ENCODE measurements around the gene PNPLA1. TPM values are rescaled to one million over a fixed set of nuclear protein-coding genes. Genes with fewer than 3 reads are reported as not detected.
A peak's percentile ranks its signal among the peaks of the same experiment; 100 is the strongest.

The PNPLA1 gene
- total RNA-seq, 1 donor from 2014 or later: 0.26 TPM

GRCh38 chr6:36314221-36315014, 44.6 kb downstream of the PNPLA1 start:
- no peak for FAIRE-seq
- no peaks in the 10 kb centered on the region for H3K36me3 ChIP-seq (ENCODE audit: control insufficient read depth, insufficient read depth, low read length)
- H3K27me3 ChIP-seq (ENCODE audit: control insufficient read depth, insufficient read depth, low read length): no peaks in the 10 kb centered on the region
- no peak for TF ChIP-seq CTCF (IDR thresholded peaks at IDR 0.05; ENCODE audit: insufficient read depth, low read length, severe bottlenecking)
- DNase-seq (ENCODE audit: low read depth): peak; percentile 95
- no peak overlapping the region for H3K4me3 ChIP-seq (ENCODE audit: low read depth, low read length)

- H3K27me3 ChIP-seq (ENCODE audit: control insufficient read depth, insufficient read depth, low read length): no peaks in the 10 kb centered on the region
- TF ChIP-seq CTCF (IDR thresholded peaks at IDR 0.05; ENCODE audit: insufficient read depth, low read length, severe bottlenecking): no peak
- DNase-seq (ENCODE audit: low read depth) (no peak), FAIRE-seq (no peak)
- H3K36me3 ChIP-seq (ENCODE audit: control insufficient read depth, insufficient read depth, low read length): no peaks in the 10 kb centered on the region
- no peak overlapping the region for H3K4me3 ChIP-seq (ENCODE audit: low read depth, low read length)
Observed at GRCh38 chr6:36315921-36316320, 46.1 kb downstream of the PNPLA1 start.

GRCh38 chr6:36317623-36318022, 47.8 kb downstream of the PNPLA1 start:
- no peaks in the 10 kb centered on the region for H3K36me3 ChIP-seq (ENCODE audit: control insufficient read depth, insufficient read depth, low read length)
- H3K27me3 ChIP-seq (ENCODE audit: control insufficient read depth, insufficient read depth, low read length): no peaks in the 10 kb centered on the region
- TF ChIP-seq CTCF (IDR thresholded peaks at IDR 0.05; ENCODE audit: insufficient read depth, low read length, severe bottlenecking): no peak
- DNase-seq (ENCODE audit: low read depth) (no peak), FAIRE-seq (no peak)
- no peak overlapping the region for H3K4me3 ChIP-seq (ENCODE audit: low read depth, low read length)

- H3K4me3 ChIP-seq (ENCODE audit: low read depth, low read length): no peak overlapping the region
- FAIRE-seq: no peak
- no peak for DNase-seq (ENCODE audit: low read depth)
- H3K36me3 ChIP-seq (ENCODE audit: control insufficient read depth, insufficient read depth, low read length): no peaks in the 10 kb centered on the region
- no peaks in the 10 kb centered on the region for H3K27me3 ChIP-seq (ENCODE audit: control insufficient read depth, insufficient read depth, low read length)
- TF ChIP-seq CTCF (IDR thresholded peaks at IDR 0.05; ENCODE audit: insufficient read depth, low read length, severe bottlenecking): no peak
Observed at GRCh38 chr6:36318690-36319435, 49.0 kb downstream of the PNPLA1 start.

- TF ChIP-seq CTCF (IDR thresholded peaks at IDR 0.05; ENCODE audit: insufficient read depth, low read length, severe bottlenecking): no peak
- no peaks in the 10 kb centered on the region for H3K27me3 ChIP-seq (ENCODE audit: control insufficient read depth, insufficient read depth, low read length)
- FAIRE-seq (no peak), DNase-seq (ENCODE audit: low read depth) (no peak)
- no peak overlapping the region for H3K4me3 ChIP-seq (ENCODE audit: low read depth, low read length)
- H3K36me3 ChIP-seq (ENCODE audit: control insufficient read depth, insufficient read depth, low read length): no peaks in the 10 kb centered on the region
Observed at GRCh38 chr6:36319436-36319762, 49.5 kb downstream of the PNPLA1 start.
